ES-I3 (cell line): Measurements from ENCODE around the gene GSTM3.

Experiments
- H3K36me3 ChIP-seq: 2 replicates; pipeline ENCODE4 v1.6.1; 2013; ENCODE audit warnings: mild to moderate bottlenecking, low read length, control low read depth, moderate library complexity; ENCODE audit not compliant: insufficient read depth
- H3K4me1 ChIP-seq: 2 replicates; pipeline ENCODE4 v1.6.1; 2013; ENCODE audit warnings: mild to moderate bottlenecking, control low read depth, low read length; ENCODE audit not compliant: insufficient read depth
- H3K9ac ChIP-seq: 2 replicates; pipeline ENCODE4 v1.6.1; 2013; ENCODE audit warnings: low read depth, mild to moderate bottlenecking, low read length, moderate library complexity
- H3K9me3 ChIP-seq: 2 replicates; pipeline ENCODE4 v1.6.1; 2013; ENCODE audit warnings: mild to moderate bottlenecking, low read length, moderate library complexity; ENCODE audit not compliant: control insufficient read depth, insufficient read depth

The GSTM3 gene

GRCh38 chr1:109782514-109782913 lies 41.7 kb upstream of the GSTM3 start:
- peaks cover 4% of the 10 kb centered on the region; the same call in 1 of the 2 replicates for H3K4me1 ChIP-seq
- H3K9me3 ChIP-seq = peaks cover 7% of the 10 kb centered on the region; the same call in 1 of the 2 replicates
- no peak overlapping the region for H3K9ac ChIP-seq
- no peaks in the 10 kb centered on the region for H3K36me3 ChIP-seq

- Histone ChIP-seq H3K4me1 (peaks cover 4% of the 10 kb centered on the region; the same call in 1 of the 2 replicates), H3K36me3 (no peaks in the 10 kb centered on the region), H3K9ac (no peak overlapping the region)
Observed at GRCh38 chr1:109781806-109782205, 41.0 kb upstream of the GSTM3 start.

GRCh38 chr1:109780982-109781381 lies 40.1 kb upstream of the GSTM3 start:
- no peaks in the 10 kb centered on the region for H3K36me3 ChIP-seq
- peaks cover 4% of the 10 kb centered on the region; the same call in 1 of the 2 replicates for H3K4me1 ChIP-seq
- H3K9me3 ChIP-seq = peaks cover 7% of the 10 kb centered on the region; the same call in 1 of the 2 replicates
- no peak overlapping the region for H3K9ac ChIP-seq

More at GRCh38 chr1:109781806-109782205, 41.0 kb upstream of the GSTM3 start:
- H3K9me3 ChIP-seq = peaks cover 7% of the 10 kb centered on the region; the same call in 1 of the 2 replicates

DNA sequence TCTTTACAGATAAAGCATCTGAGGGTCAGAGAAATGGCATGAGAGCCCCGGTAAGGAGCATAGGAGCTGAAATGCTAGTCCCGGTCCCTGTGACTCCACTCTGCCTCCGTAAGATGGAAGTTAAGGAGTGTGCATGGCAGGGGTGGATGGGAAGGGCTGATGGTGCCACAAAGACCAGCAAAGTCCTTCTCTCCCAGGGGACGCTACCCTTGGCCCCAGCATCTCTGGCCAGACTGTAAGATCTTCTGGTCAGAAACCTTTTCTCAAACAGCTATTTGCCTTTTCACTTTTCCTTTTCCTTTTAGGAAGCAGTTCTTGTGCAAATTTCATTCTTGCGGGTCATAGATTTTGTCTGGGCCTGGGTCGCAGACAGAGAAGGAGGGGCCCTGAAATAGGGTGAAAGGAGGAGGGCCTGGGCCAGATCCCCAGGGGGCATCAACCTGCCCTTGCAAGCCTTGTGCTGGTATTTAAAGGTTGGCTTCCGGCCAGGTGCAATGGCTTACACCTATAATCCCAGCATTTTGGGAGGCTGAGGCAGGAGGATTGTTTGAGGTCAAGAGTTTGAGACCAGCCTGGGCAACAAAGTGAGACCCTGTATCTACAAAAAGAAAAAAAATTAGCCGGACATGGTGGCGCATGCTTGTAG lies 37.3 kb upstream of the GSTM3 start:
- peaks cover 7% of the 10 kb centered on the region; the same call in 1 of the 2 replicates for H3K9me3 ChIP-seq
- no peak overlapping the region for H3K9ac ChIP-seq
- H3K36me3 ChIP-seq = no peaks in the 10 kb centered on the region
- H3K4me1 ChIP-seq = peaks cover 4% of the 10 kb centered on the region; the same call in 1 of the 2 replicates

GRCh38 chr1:109777436-109777835 lies 36.6 kb upstream of the GSTM3 start:
- peaks cover 7% of the 10 kb centered on the region; the same call in 1 of the 2 replicates for H3K9me3 ChIP-seq
- peaks cover 1% of the 10 kb centered on the region; the same call in 1 of the 2 replicates for H3K4me1 ChIP-seq
- H3K9ac ChIP-seq = no peak overlapping the region
- H3K36me3 ChIP-seq = no peaks in the 10 kb centered on the region

DNA sequence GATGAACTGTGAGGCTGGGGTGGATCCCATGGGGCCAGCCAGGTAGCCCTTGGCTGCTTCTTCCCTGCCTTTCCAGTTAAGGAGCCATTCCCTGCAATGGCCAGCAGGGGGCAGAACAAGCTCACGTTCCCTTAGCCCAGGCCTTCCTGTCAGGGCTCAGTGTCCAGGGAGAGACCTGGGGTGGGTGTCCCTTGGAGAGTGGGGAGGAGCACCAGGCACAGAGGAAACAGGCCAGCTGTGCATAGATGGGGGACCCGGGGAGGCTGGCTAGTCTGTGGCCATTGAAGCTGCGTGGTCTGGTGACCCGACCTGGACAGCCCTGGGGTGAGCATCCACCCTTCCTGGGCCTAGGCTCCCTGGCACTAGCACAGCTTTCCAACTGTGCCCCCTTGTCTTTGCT lies 36.1 kb upstream of the GSTM3 start:
- no peaks in the 10 kb centered on the region for H3K36me3 ChIP-seq
- no peaks in the 10 kb centered on the region; the same call in 1 of the 2 replicates for H3K4me1 ChIP-seq
- peaks cover 7% of the 10 kb centered on the region; the same call in 1 of the 2 replicates for H3K9me3 ChIP-seq
- H3K9ac ChIP-seq = no peak overlapping the region

DNA sequence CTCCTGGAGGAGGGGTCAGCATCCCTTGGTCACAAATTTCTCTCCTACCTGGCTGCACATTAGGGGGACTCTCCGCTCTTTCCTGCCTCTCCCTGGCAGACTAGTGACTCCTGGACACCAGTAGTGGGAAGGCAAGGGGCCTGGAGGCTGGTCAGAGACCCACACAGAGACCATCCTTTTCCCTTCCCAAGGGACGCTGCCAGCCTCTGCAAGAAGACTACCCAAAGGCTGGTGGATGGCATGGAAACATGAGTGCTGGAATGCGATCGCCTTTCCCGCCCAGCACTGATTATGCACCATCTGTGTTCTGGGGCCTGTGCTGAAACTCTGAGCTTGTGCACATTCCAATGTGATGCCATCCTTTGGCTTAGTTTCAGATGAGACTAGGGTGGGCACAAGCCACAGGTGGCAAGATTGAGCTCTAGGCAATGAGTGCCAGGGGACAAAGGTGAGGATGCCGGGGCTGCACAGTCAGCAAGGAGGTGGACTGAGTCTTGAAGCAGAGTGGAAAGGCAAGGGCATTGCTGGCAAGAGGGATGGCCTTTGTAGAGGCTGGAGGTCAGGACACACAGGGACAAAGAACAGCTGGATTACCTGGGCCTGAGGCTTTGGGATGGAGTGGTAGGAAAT lies 35.5 kb upstream of the GSTM3 start:
- no peak overlapping the region for H3K9ac ChIP-seq

DNA sequence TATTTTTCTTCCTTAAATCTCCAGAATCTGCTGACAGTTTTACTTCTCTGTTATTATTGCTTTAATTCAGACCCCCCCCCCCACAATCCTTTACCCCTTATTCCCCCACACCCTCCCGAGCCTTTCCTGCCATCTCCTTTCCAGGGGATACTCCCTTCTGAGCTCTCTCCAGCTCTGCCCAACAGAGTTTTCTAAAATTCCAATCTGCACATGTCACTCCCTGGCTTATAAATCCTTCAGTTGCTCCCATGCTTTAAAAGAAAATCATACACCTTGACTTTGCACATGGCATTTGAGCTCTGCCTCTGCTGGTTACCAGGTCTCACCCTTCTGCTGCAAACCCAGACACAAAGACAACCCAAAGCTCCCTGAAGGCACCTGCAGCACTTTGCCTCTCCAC lies 34.6 kb upstream of the GSTM3 start:
- H3K36me3 ChIP-seq = no peaks in the 10 kb centered on the region
- no peaks in the 10 kb centered on the region; the same call in 1 of the 2 replicates for H3K4me1 ChIP-seq
- no peak overlapping the region for H3K9ac ChIP-seq
- no peaks in the 10 kb centered on the region for H3K9me3 ChIP-seq

More for the DNA sequence above, 35.5 kb upstream of the GSTM3 start:
- Histone ChIP-seq H3K9me3 (peaks cover 6% of the 10 kb centered on the region; the same call in 1 of the 2 replicates), H3K4me1 (no peaks in the 10 kb centered on the region; the same call in 1 of the 2 replicates), H3K36me3 (no peaks in the 10 kb centered on the region)

- no peaks in the 10 kb centered on the region for H3K36me3 ChIP-seq
- H3K9ac ChIP-seq = no peak overlapping the region
- H3K9me3 ChIP-seq = no peaks in the 10 kb centered on the region
- H3K4me1 ChIP-seq = no peaks in the 10 kb centered on the region; the same call in 1 of the 2 replicates
Observed at GRCh38 chr1:109773900-109774485, 33.2 kb upstream of the GSTM3 start.

- H3K9me3 ChIP-seq = no peaks in the 10 kb centered on the region
- H3K4me1 ChIP-seq = no peaks in the 10 kb centered on the region; the same call in 1 of the 2 replicates
- H3K9ac ChIP-seq = no peak overlapping the region
- no peaks in the 10 kb centered on the region for H3K36me3 ChIP-seq
Observed at GRCh38 chr1:109773203-109773899, 32.5 kb upstream of the GSTM3 start.

GRCh38 chr1:109772658-109773202 lies 31.9 kb upstream of the GSTM3 start:
- no peak overlapping the region for H3K9ac ChIP-seq
- no peaks in the 10 kb centered on the region for H3K36me3 ChIP-seq
- no peaks in the 10 kb centered on the region for H3K9me3 ChIP-seq
- H3K4me1 ChIP-seq = no peaks in the 10 kb centered on the region; the same call in 1 of the 2 replicates

GRCh38 chr1:109771712-109772657 lies 31.1 kb upstream of the GSTM3 start:
- H3K9ac ChIP-seq = no peak overlapping the region

More at GRCh38 chr1:109771712-109772657, 31.1 kb upstream of the GSTM3 start:
- Histone ChIP-seq H3K4me1 (no peaks in the 10 kb centered on the region; the same call in 1 of the 2 replicates), H3K9me3 (no peaks in the 10 kb centered on the region), H3K36me3 (no peaks in the 10 kb centered on the region)
